ENCODE results near the gene RBM41.
"Not testable (repeated sequence)": the region's sequence is repeated elsewhere in the genome, so short reads cannot be mapped to it uniquely, and the experiment has no call there.

RBM41 gene

GRCh38 chrX:107118322-107119147, at the start of gene RBM41:
TSS of gene RBM41 (minus strand) at chrX:107118822. CDS start at chrX:107118773, 49 bp downstream.
- H3K9me3 ChIP-seq (ENCODE audit: control insufficient read depth, insufficient read depth, low read length) = no peaks in the 10 kb centered on the region

GRCh38 chrX:107168257-107168656, 49.6 kb upstream of the RBM41 start:
- no peaks in the 10 kb centered on the region for H3K36me3 ChIP-seq (ENCODE audit: insufficient read depth, low read length)
- H3K9me3 ChIP-seq (ENCODE audit: control insufficient read depth, insufficient read depth, low read length) = no peaks in the 10 kb centered on the region
- H3K4me1 ChIP-seq (ENCODE audit: insufficient read depth, low read length) = no peaks in the 10 kb centered on the region
- H3K9ac ChIP-seq (ENCODE audit: low read depth, low read length) = no peak overlapping the region

More at GRCh38 chrX:107118322-107119147, at the start of gene RBM41:
- H3K9ac ChIP-seq (ENCODE audit: low read depth, low read length) = peak within 1 kb of the TSS; percentile 98
- peaks cover 18% of the 10 kb centered on the region; the same call in 1 of the 2 replicates for H3K36me3 ChIP-seq (ENCODE audit: insufficient read depth, low read length)
- no peaks in the 10 kb centered on the region for H3K4me1 ChIP-seq (ENCODE audit: insufficient read depth, low read length)

- no peak overlapping the region for H3K9ac ChIP-seq (ENCODE audit: low read depth, low read length)
- no peaks in the 10 kb centered on the region for H3K4me1 ChIP-seq (ENCODE audit: insufficient read depth, low read length)
- H3K9me3 ChIP-seq (ENCODE audit: control insufficient read depth, insufficient read depth, low read length) = no peaks in the 10 kb centered on the region
Measured at GRCh38 chrX:107167163-107167921, 48.7 kb upstream of the RBM41 start.

GRCh38 chrX:107157618-107158017, 39.0 kb upstream of the RBM41 start:
- not testable (repeated sequence) for H3K36me3 ChIP-seq (ENCODE audit: insufficient read depth, low read length); H3K9me3 ChIP-seq (ENCODE audit: control insufficient read depth, insufficient read depth, low read length); H3K9ac ChIP-seq (ENCODE audit: low read depth, low read length)
- H3K4me1 ChIP-seq (ENCODE audit: insufficient read depth, low read length) = peaks cover 11% of the 10 kb centered on the region

More at GRCh38 chrX:107167163-107167921, 48.7 kb upstream of the RBM41 start:
- H3K36me3 ChIP-seq (ENCODE audit: insufficient read depth, low read length) = no peaks in the 10 kb centered on the region

DNA sequence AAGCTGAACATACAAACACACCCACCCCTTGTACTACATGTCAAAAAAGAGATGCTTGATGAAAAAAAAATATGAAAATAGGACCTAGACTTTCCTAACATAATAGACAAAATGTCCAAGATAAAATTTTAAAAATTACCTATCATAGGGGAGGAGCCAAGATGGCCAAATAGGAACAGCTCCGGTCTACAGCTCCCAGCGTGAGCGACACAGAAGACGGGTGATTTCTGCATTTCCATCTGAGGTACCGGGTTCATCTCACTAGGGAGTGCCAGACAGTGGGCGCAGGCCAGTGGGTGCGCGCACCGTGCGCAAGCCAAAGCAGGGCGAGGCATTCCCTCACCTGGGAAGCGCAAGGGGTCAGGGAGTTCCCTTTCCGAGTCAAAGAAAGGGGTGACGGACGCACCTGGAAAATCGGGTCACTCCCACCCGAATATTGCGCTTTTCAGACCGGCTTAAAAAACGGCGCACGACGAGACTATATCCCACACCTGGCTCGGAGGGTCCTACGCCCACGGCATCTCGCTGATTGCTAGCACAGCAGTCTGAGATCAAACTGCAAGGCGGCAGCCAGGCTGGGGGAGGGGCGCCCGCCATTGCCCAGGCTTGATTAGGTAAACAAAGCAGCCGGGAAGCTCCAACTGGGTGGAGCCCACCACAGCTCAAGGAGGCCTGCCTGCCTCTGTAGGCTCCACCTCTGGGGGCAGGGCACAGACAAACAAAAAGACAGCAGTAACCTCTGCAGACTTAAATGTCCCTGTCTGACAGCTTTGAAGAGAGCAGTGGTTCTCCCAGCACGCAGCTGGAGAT, 37.2 kb upstream of the RBM41 start:
- H3K4me1 ChIP-seq (ENCODE audit: insufficient read depth, low read length) = peaks cover 14% of the 10 kb centered on the region
- H3K36me3 ChIP-seq (ENCODE audit: insufficient read depth, low read length); H3K9me3 ChIP-seq (ENCODE audit: control insufficient read depth, insufficient read depth, low read length): not testable (repeated sequence)
- peak overlapping the region; percentile 51 for H3K9ac ChIP-seq (ENCODE audit: low read depth, low read length)

DNA sequence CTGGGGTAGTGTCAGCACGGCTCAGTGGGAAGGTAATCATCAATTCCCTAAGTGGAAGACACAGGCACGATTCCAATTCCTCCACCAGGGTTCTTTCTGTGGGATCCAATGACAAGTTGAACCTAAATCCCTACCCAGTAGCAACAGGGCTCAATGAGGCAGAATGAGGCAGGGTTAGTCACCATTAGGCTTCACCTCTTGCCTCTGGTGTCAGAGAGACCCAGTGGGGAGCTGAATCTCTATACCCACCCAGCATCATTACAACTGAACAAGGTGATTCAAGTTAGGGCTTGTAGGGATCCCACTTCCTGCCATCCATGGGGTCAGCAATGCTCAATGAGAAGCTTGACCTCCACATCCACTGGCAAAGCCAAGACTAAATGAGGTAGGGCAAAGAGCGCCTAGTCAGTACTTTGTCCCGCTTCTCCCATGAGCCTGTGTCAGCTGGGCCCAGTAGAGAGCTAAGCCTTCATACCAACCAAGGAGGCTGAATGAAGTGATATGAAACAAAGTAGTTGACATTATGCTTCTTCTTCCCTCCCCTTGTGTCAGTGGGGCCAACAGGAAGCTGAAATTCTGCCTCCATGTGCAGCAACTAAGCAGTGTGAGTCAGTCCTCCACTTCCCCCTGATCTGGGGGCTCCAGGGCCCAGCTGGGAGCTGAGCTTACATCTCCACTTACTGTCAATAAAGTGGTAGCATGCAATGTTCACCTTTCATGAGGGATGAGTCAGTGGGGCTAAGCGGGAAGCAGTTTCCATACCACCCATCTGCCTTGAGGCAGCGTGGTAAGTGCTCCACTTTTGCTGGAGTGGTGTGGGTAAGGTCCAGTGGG, 36.4 kb upstream of the RBM41 start:
- Histone ChIP-seq H3K9ac (ENCODE audit: low read depth, low read length) (peak overlapping the region; percentile 51), H3K4me1 (ENCODE audit: insufficient read depth, low read length) (peaks cover 19% of the 10 kb centered on the region), H3K9me3 (ENCODE audit: control insufficient read depth, insufficient read depth, low read length) (no peaks in the 10 kb centered on the region), H3K36me3 (ENCODE audit: insufficient read depth, low read length) (no peaks in the 10 kb centered on the region)

DNA sequence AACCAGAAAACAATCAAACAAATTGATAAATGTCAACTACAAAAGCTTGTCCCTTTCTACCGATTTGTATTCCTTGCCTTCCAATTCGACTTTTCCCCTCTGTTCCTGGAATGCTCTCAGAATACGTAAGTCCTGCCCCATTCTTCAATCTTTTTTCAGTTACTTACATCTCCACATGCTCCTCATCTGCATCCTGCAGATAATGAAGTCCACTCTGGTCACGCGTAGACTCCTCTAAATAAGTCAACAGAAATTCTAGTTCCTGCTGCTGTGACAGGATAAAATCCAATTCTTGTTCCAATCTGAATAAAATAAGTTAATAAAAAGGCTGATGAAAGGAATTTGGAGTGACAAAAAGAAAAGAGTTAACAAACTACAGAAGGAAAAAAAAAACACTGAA, 34.4 kb upstream of the RBM41 start:
- Histone ChIP-seq H3K4me1 (ENCODE audit: insufficient read depth, low read length) (peaks cover 19% of the 10 kb centered on the region), H3K36me3 (ENCODE audit: insufficient read depth, low read length) (no peaks in the 10 kb centered on the region), H3K9me3 (ENCODE audit: control insufficient read depth, insufficient read depth, low read length) (no peaks in the 10 kb centered on the region), H3K9ac (ENCODE audit: low read depth, low read length) (no peak overlapping the region)

GRCh38 chrX:107146670-107147069, 28.0 kb upstream of the RBM41 start:
- H3K36me3 ChIP-seq (ENCODE audit: insufficient read depth, low read length) = no peaks in the 10 kb centered on the region
- peaks cover 8% of the 10 kb centered on the region; the same call in 1 of the 2 replicates for H3K4me1 ChIP-seq (ENCODE audit: insufficient read depth, low read length)
- no peaks in the 10 kb centered on the region for H3K9me3 ChIP-seq (ENCODE audit: control insufficient read depth, insufficient read depth, low read length)
- no peak overlapping the region for H3K9ac ChIP-seq (ENCODE audit: low read depth, low read length)

DNA sequence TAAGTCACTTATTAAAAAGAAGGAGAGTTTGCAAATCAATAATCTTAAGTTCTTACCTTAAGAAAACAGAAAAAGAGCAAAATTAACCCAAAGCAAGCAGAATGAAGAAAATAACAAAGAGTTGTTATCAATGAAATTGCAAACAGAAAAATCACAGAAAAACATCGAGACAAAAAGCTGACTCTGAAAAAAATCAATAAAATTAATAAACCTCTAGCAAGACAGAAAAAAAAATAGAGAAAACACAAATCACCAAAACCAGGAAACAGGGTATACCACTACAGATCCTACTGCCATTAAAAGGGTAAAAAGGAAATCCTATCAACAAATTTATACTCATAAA, 17.3 kb upstream of the RBM41 start:
- H3K9ac ChIP-seq (ENCODE audit: low read depth, low read length) = no peak overlapping the region
- no peaks in the 10 kb centered on the region for H3K36me3 ChIP-seq (ENCODE audit: insufficient read depth, low read length)
- H3K9me3 ChIP-seq (ENCODE audit: control insufficient read depth, insufficient read depth, low read length) = no peaks in the 10 kb centered on the region
- H3K4me1 ChIP-seq (ENCODE audit: insufficient read depth, low read length) = no peaks in the 10 kb centered on the region

DNA sequence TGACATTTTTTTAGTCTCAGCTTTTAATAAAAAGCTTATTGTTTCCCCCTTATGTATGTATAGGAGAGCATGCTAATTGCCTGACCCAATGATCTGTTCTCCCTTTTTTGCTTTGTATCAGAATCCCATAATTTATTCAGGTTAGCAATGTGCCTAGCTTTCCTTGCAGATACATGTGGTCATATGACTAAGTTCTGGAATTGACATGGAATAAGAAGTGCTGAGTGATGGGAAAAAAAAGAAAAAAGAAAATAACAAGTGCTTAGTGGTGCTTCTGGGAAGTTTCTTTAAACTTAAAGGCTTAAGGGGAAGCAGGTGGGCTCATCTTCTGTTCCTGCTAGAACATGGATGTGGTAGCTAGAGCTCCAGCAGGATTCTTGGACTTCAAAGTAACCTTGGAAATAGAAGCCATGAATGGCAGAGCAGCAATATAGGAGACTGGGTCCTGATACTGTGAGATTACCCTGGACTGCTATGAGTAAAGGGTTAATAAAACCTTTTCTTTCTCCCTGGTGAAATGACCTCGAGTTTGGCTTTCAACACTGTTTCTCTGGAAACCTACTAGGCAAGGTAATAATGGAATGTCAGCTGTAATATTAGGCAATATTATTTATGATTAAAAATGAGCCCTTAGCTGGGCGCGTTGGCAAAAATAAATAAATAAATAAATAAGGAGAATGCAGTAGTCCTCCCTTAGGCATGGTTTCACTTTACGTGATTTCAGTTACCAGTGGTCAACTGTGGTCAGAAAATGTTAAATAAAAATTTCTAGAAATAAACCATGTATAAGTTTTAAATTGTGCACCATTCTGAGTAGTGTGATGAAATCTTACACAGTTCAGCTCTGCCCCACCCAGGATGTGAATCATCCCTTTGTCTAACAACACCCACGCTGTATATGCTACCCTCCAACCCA, 16.7 kb upstream of the RBM41 start:
- H3K36me3 ChIP-seq (ENCODE audit: insufficient read depth, low read length) = no peaks in the 10 kb centered on the region
- H3K9me3 ChIP-seq (ENCODE audit: control insufficient read depth, insufficient read depth, low read length) = no peaks in the 10 kb centered on the region
- no peaks in the 10 kb centered on the region for H3K4me1 ChIP-seq (ENCODE audit: insufficient read depth, low read length)
- no peak overlapping the region for H3K9ac ChIP-seq (ENCODE audit: low read depth, low read length)

DNA sequence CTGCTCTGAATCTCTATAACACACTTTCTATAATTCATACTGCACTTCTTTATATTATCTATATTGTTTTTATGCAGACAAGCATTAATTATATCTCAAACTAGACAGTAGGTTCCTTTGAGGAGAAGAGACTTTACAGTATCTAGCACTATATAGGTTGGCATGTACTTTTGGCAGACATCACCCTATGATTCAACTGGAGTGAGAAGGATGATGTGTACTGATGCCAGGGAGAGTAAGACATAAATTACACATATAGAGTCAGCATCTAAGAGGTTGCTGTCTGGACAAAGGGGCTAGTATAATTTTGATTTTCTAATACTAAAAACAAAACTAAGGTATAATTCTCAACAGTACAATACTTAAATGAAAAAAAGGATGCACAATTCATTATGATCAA, 5.1 kb upstream of the RBM41 start:
- Histone ChIP-seq H3K4me1 (ENCODE audit: insufficient read depth, low read length) (no peaks in the 10 kb centered on the region), H3K9ac (ENCODE audit: low read depth, low read length) (no peak overlapping the region), H3K36me3 (ENCODE audit: insufficient read depth, low read length) (no peaks in the 10 kb centered on the region), H3K9me3 (ENCODE audit: control insufficient read depth, insufficient read depth, low read length) (no peaks in the 10 kb centered on the region)

DNA sequence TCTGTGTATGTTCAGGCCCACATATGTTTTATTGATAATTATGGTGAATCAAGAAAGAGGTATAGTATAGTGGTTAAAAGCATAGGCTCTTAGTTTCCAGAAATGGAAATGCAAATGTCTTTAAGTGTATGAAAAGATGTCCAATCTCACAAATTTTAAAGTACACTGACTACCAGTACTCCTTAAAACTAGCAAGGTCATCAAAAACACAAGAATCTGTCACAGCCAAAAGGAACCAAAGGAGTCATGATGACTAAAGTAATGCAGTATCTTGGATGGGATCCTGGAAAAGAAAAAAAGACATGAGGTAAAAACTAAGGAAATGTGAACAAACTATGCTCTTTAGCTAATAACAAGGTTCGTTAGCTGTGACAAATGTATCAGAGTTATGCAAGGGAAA, 661 bp upstream of the RBM41 start:
- no peak overlapping the region for H3K9ac ChIP-seq (ENCODE audit: low read depth, low read length)
- H3K4me1 ChIP-seq (ENCODE audit: insufficient read depth, low read length) = no peaks in the 10 kb centered on the region
- H3K9me3 ChIP-seq (ENCODE audit: control insufficient read depth, insufficient read depth, low read length) = no peaks in the 10 kb centered on the region
- H3K36me3 ChIP-seq (ENCODE audit: insufficient read depth, low read length) = peaks cover 14% of the 10 kb centered on the region; the same call in 1 of the 2 replicates

DNA sequence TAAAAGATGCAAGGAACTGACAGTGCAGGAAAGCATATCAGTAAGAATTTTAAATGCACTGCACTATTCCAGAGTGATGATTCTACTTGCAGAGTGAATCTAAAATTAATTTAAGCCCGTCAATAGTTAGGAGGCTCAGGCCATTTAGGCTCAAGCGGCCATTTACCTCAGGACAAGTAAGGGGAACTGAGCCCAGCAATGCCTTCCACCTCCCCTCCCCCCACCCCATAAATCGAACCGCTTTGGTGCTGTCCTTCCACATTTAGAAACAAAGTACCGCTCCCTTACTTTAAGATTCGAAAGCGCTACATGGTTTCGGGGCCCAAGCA, 665 bp downstream of the RBM41 start:
- peaks cover 18% of the 10 kb centered on the region; the same call in 1 of the 2 replicates for H3K36me3 ChIP-seq (ENCODE audit: insufficient read depth, low read length)
- no peaks in the 10 kb centered on the region for H3K4me1 ChIP-seq (ENCODE audit: insufficient read depth, low read length)
- H3K9me3 ChIP-seq (ENCODE audit: control insufficient read depth, insufficient read depth, low read length) = no peaks in the 10 kb centered on the region
- peak overlapping the region; percentile 98 for H3K9ac ChIP-seq (ENCODE audit: low read depth, low read length)
